HCT116 (cell line): ENCODE results near the gene LRRC7. TPM values are rescaled to one million over a fixed set of nuclear protein-coding genes. Genes with fewer than 3 reads are reported as not detected.

Experiments used
- ATAC-seq: fragments of 200-7000 bp; cut with Tn5 transposase; 2 replicates; pipeline ENCODE4 v1.9.1; 2020; ENCODE audit warnings: mild to moderate bottlenecking, moderate library complexity
- BruUV-seq: library from RNA; stranded (reverse); fragments of 400-500 nt; replicated peaks from 2 replicates; lab custom pipeline; 2021; lab: Mats Ljungman, UMichigan
- CTCF ChIA-PET: fragments of 300-600 bp; sonication (Branson Sonifier 250); formaldehyde crosslinking; loops from one replicate; lab custom pipeline; 2021; ENCODE audit warnings: antibody characterized with exemption; lab: Charles Lee
- POLR2A ChIA-PET: fragments of 300-600, 350-600 bp; sonication (Branson Sonifier 250); formaldehyde crosslinking; loops from one replicate; lab custom pipeline; 2021; ENCODE audit warnings: antibody characterized with exemption; lab: Charles Lee
- RAD21 ChIA-PET, 2 experiments: fragments of 300-600 bp; sonication (Branson Sonifier 250); formaldehyde crosslinking; loops; one replicate each; lab custom pipeline; 2023; ENCODE audit warnings: low total read pairs in 2 of 2; ENCODE audit not compliant: uncharacterized antibody in 2 of 2, unreplicated experiment in 2 of 2, low non-redundant PET in 1 of 2; lab: Charles Lee
- DNase-seq: peaks from one replicate; pipeline ENCODE4 v3.0.0-alpha.2; 2010; ENCODE audit warnings: low read depth, low spot score
- H2AFZ ChIP-seq: fragments of 200-600 bp; shearing (Covaris generic), sonication (generic); 2 replicates; pipeline ENCODE4 v1.6.1; 2017; ENCODE audit warnings: low read depth, mixed run types, mixed read lengths, antibody characterized with exemption, low read length; ENCODE audit not compliant: poor library complexity, severe bottlenecking
- H3K27ac ChIP-seq: 2 replicates; pipeline ENCODE4 v1.5.1; 2012; ENCODE audit warnings: low read depth, low read length
- H3K27me3 ChIP-seq: fragments of 200-600 bp; sonication (generic); 2 replicates; pipeline ENCODE4 v1.6.1; 2016; ENCODE audit warnings: mixed run types, low read length, mixed read lengths; ENCODE audit not compliant: insufficient read depth
- H3K36me3 ChIP-seq, 2 experiments: fragments of 200-500 bp in 1 of 2; fragments of 200-600 bp in 1 of 2; sonication (Bioruptor generic) in 1 of 2; sonication (generic) in 1 of 2; 2 replicates each; pipeline versions ENCODE4 v1.5.1 to v1.6.1; 2014 to 2016; ENCODE audit warnings: low read length in 2 of 2, inconsistent platforms in 1 of 2, mixed read lengths in 1 of 2, mixed run types in 1 of 2; ENCODE audit not compliant: insufficient read depth in 2 of 2, control insufficient read depth in 1 of 2
- H3K4me1 ChIP-seq, 2 experiments: fragments of 200-600 bp in 1 of 2; sonication (generic) in 1 of 2; 2 replicates each; pipeline versions ENCODE4 v1.5.1 to v1.6.1; 2012 to 2017; ENCODE audit warnings: low read length in 2 of 2, inconsistent platforms in 1 of 2, mild to moderate bottlenecking in 1 of 2, mixed read lengths in 1 of 2, mixed run types in 1 of 2, moderate library complexity in 1 of 2; ENCODE audit not compliant: insufficient read depth in 2 of 2, control insufficient read depth in 1 of 2
- H3K4me2 ChIP-seq: fragments of 200-600 bp; sonication (generic); 2 replicates; pipeline ENCODE4 v1.6.1; 2017; ENCODE audit warnings: mixed run types, low read length, mixed read lengths
- H3K4me3 ChIP-seq, 2 experiments: fragments of 200-600 bp in 1 of 2; sonication (generic) in 1 of 2; replicated peaks in 1 of 2; 2 replicates each; pipeline ENCODE4 v1.5.1; 2011 to 2016; ENCODE audit warnings: low read length in 2 of 2, control low read depth in 1 of 2, low read depth in 1 of 2, mild to moderate bottlenecking in 1 of 2, mixed read lengths in 1 of 2, mixed run types in 1 of 2
- H3K79me2 ChIP-seq: fragments of 200-600 bp; sonication (generic); 2 replicates; pipeline ENCODE4 v1.6.1; 2017; ENCODE audit warnings: mild to moderate bottlenecking, mixed run types, low read length, moderate library complexity, mixed read lengths; ENCODE audit not compliant: insufficient read depth
- H3K9ac ChIP-seq: fragments of 200-600 bp; sonication (generic); 2 replicates; pipeline ENCODE4 v1.6.1; 2016; ENCODE audit warnings: low read length, mixed read lengths
- H3K9me2 ChIP-seq: fragments of 200-600 bp; sonication (generic), shearing (Covaris generic); 2 replicates; pipeline ENCODE4 v1.6.1; 2017; ENCODE audit warnings: mixed run types, mild to moderate bottlenecking, moderate library complexity; ENCODE audit not compliant: insufficient read depth
- H3K9me3 ChIP-seq, 2 experiments: fragments of 200-500 bp in 1 of 2; fragments of 200-600 bp in 1 of 2; sonication (Bioruptor generic) in 1 of 2; sonication (generic) in 1 of 2; 2 replicates each; pipeline ENCODE4 v1.6.1; 2014 to 2017; ENCODE audit warnings: low read length in 2 of 2, mixed read lengths in 2 of 2, inconsistent platforms in 1 of 2, low read depth in 1 of 2, mild to moderate bottlenecking in 1 of 2, mixed run types in 1 of 2, moderate library complexity in 1 of 2; ENCODE audit not compliant: control insufficient read depth in 1 of 2, insufficient read depth in 1 of 2
- H4K20me1 ChIP-seq: fragments of 200-600 bp; sonication (generic), shearing (Covaris generic); 2 replicates; pipeline ENCODE4 v1.6.1; 2017; ENCODE audit warnings: mixed run types, mild to moderate bottlenecking, moderate library complexity; ENCODE audit not compliant: insufficient read depth
- ATF3 ChIP-seq: IDR thresholded peaks from 2 replicates; pipeline ENCODE4 v1.6.1; 2012
- CEBPB ChIP-seq: IDR thresholded peaks from 2 replicates; pipeline ENCODE4 v1.6.1; 2012; ENCODE audit warnings: low read depth
- CTCF ChIP-seq, 3 experiments: fragments of 200-600 bp in 1 of 3; sonication (generic) in 1 of 3; IDR thresholded peaks in 2 of 3; conservative IDR thresholded peaks in 1 of 3; 2 replicates each; pipeline ENCODE4 v1.5.1; 2012 to 2017; ENCODE audit warnings: low read depth in 2 of 3, low read length in 2 of 3, antibody characterized with exemption in 1 of 3, borderline replicate concordance in 1 of 3, control low read depth in 1 of 3, mild to moderate bottlenecking in 1 of 3, mixed read lengths in 1 of 3, mixed run types in 1 of 3, moderate library complexity in 1 of 3; ENCODE audit not compliant: insufficient read depth in 1 of 3
- EZH2 ChIP-seq: fragments of 200-600 bp; sonication (generic); IDR thresholded peaks from 2 replicates; pipeline ENCODE4 v1.6.1; 2017; ENCODE audit warnings: antibody characterized with exemption, mixed run types
- FOSL1 ChIP-seq: IDR thresholded peaks from 2 replicates; pipeline ENCODE4 v1.6.1; 2012; ENCODE audit warnings: low read depth
- JUND ChIP-seq: IDR thresholded peaks from 2 replicates; pipeline ENCODE4 v1.6.1; 2012
- MAX ChIP-seq: IDR thresholded peaks from 2 replicates; pipeline ENCODE4 v1.6.1; 2012
- POLR2A ChIP-seq: IDR thresholded peaks from 2 replicates; pipeline ENCODE4 v1.7.0; 2011; ENCODE audit warnings: borderline replicate concordance; ENCODE audit not compliant: insufficient read depth, insufficient read length; ENCODE audit errors: extremely low read depth
- POLR2AphosphoS5 ChIP-seq: IDR thresholded peaks from 2 replicates; pipeline ENCODE4 v1.6.1; 2011; ENCODE audit warnings: mild to moderate bottlenecking, low read depth, low read length, moderate library complexity
- RAD21 ChIP-seq: IDR thresholded peaks from 2 replicates; pipeline ENCODE4 v1.6.1; 2012; ENCODE audit warnings: low read depth, mild to moderate bottlenecking
- REST ChIP-seq: IDR thresholded peaks from 2 replicates; pipeline ENCODE4 v1.6.1; 2012; ENCODE audit warnings: low read depth
- SIN3A ChIP-seq: IDR thresholded peaks from 2 replicates; pipeline ENCODE4 v1.6.1; 2012; ENCODE audit warnings: low read depth
- SP1 ChIP-seq: IDR thresholded peaks from 2 replicates; pipeline ENCODE4 v1.6.1; 2012; ENCODE audit warnings: low read depth
- SRF ChIP-seq: IDR thresholded peaks from 2 replicates; pipeline ENCODE4 v1.6.1; 2012; ENCODE audit warnings: low read depth
- TCF7L2 ChIP-seq: IDR thresholded peaks from 2 replicates; pipeline ENCODE4 v1.7.0; 2011; ENCODE audit warnings: borderline replicate concordance, inconsistent platforms; ENCODE audit not compliant: insufficient read depth, insufficient read length; ENCODE audit errors: extremely low read depth
- YY1 ChIP-seq: IDR thresholded peaks from 2 replicates; pipeline ENCODE4 v1.6.1; 2011; ENCODE audit warnings: low read length, low read depth, moderate library complexity, mild to moderate bottlenecking; ENCODE audit not compliant: insufficient replicate concordance; ENCODE audit errors: extremely low read depth
- ZFX ChIP-seq: fragments of 450-650 bp; IDR thresholded peaks from 2 replicates; pipeline ENCODE4 v1.6.1; 2017
- ZNF274 ChIP-seq: fragments of 200-500 bp; sonication (Bioruptor generic); IDR thresholded peaks from 2 replicates; pipeline ENCODE4 v1.6.1; 2014; ENCODE audit warnings: mild to moderate bottlenecking, low read depth, low read length, inconsistent platforms
- intact Hi-C: fragments of 100-400 bp; cut with micrococcal nuclease; formaldehyde crosslinking; loops from 2 replicates; pipeline ENCODE4 v1.10.0; 2022
- total RNA-seq: library from RNA; stranded (reverse); gene quantifications from one replicate; pipeline ENCODE4 v1.2.1, GENCODE V29; 2021; ENCODE audit not compliant: unreplicated experiment

The LRRC7 gene
- total RNA-seq, 1 experiment from 2014 or later = not detected

GRCh38 chr1:69755647-69756046 lies 187.9 kb downstream of the LRRC7 start:
- ChIA-PET CTCF (no interaction called here), POLR2A (no interaction called here), RAD21 (no interaction called here)
- Histone ChIP-seq H4K20me1 (no peaks in the 10 kb centered on the region), H3K36me3 (no peaks in the 10 kb centered on the region), H3K79me2 (no peaks in the 10 kb centered on the region), H3K27me3 (peaks cover 35% of the 10 kb centered on the region), H3K9me3 (no peaks in the 10 kb centered on the region), H2AFZ (no peak overlapping the region), H3K27ac (no peak overlapping the region), H3K4me3 (no peak overlapping the region), H3K4me1 (no peaks in the 10 kb centered on the region), H3K4me2 (no peak overlapping the region), H3K9ac (no peak overlapping the region), H3K9me2 (no peaks in the 10 kb centered on the region)
- BruUV-seq = no TSS peak
- TF ChIP-seq SRF (no peak), REST (no peak), ZFX (no peak), ATF3 (no peak), TCF7L2 (no peak), RAD21 (no peak), CEBPB (no peak), SIN3A (no peak), YY1 (no peak), CTCF (IDR thresholded peaks at IDR 0.05 in 2 of 3, conservative IDR thresholded peaks at IDR 0.05 in 1 of 3; ENCODE audit: borderline replicate concordance in 1 of 3, insufficient read depth in 1 of 3, low read depth in 2 of 3, low read length in 2 of 3) (no peak), JUND (no peak), FOSL1 (no peak), POLR2A (no peak), MAX (no peak), SP1 (no peak), POLR2AphosphoS5 (no peak), ZNF274 (no peak), EZH2 (no peak)
- no peak for DNase-seq
- intact Hi-C loops = no loop called here
- ATAC-seq = no peak
